HEK293 (cell line): ENCODE results near the gene CDC42EP2.

Experiments used
- CTCF ChIA-PET: fragments of 350-600 bp; formaldehyde crosslinking; extraction: SDS; loops from one replicate; lab custom pipeline; 2021; ENCODE audit warnings: antibody characterized with exemption; lab: Yijun Ruan, JAX
- POLR2A ChIA-PET: fragments of 300-600 bp; formaldehyde crosslinking; extraction: SDS; loops from one replicate; lab custom pipeline; 2020; ENCODE audit warnings: antibody characterized with exemption, inconsistent platforms; lab: Yijun Ruan, JAX
- H3K27ac ChIP-seq: fragments of 200-500 bp; sonication (Bioruptor generic); 2 replicates; pipeline ENCODE4 v1.5.1; 2014; ENCODE audit warnings: low read depth, low read length, control low read depth, inconsistent platforms; ENCODE audit errors: extremely low read depth
- H3K36me3 ChIP-seq, 2 experiments: fragments of 200-500 bp in 1 of 2; sonication (Bioruptor generic) in 1 of 2; 1 replicate in 1 of 2; 2 replicates in 1 of 2; pipeline ENCODE4 v1.5.1; 2014 to 2017; ENCODE audit warnings: inconsistent platforms in 2 of 2, low read length in 2 of 2; ENCODE audit not compliant: control insufficient read depth in 2 of 2, insufficient read depth in 1 of 2
- H3K4me1 ChIP-seq: fragments of 200-500 bp; sonication (Bioruptor generic); 2 replicates; pipeline ENCODE4 v1.5.1; 2014; ENCODE audit warnings: mild to moderate bottlenecking, low read length, inconsistent platforms; ENCODE audit not compliant: control insufficient read depth, insufficient read depth
- H3K4me3 ChIP-seq: 2 replicates; pipeline ENCODE4 v1.5.1; 2011; ENCODE audit warnings: low read depth, mild to moderate bottlenecking, control low read depth, low read length, moderate library complexity
- H3K9me3 ChIP-seq: fragments of 200-500 bp; sonication (Bioruptor generic); 2 replicates; pipeline ENCODE4 v1.5.1; 2014; ENCODE audit warnings: low read depth, low read length, inconsistent platforms; ENCODE audit not compliant: control insufficient read depth, insufficient read depth
- BCL6B ChIP-seq: fragments of 450-650 bp; formaldehyde crosslinking; IDR thresholded peaks from 2 replicates; pipeline ENCODE4 v1.5.1; 2017; ENCODE audit warnings: missing biosample characterization, missing genetic modification characterization
- GLIS1 ChIP-seq: fragments of 450-650 bp; formaldehyde crosslinking; IDR thresholded peaks from 2 replicates; pipeline ENCODE4 v1.5.1; 2016; ENCODE audit warnings: missing biosample characterization, missing genetic modification characterization
- GLIS2 ChIP-seq: fragments of 450-650 bp; formaldehyde crosslinking; IDR thresholded peaks from 2 replicates; pipeline ENCODE4 v1.5.1; 2016; ENCODE audit warnings: missing biosample characterization, missing genetic modification characterization
- KLF1 ChIP-seq: fragments of 450-650 bp; formaldehyde crosslinking; IDR thresholded peaks from 2 replicates; pipeline ENCODE4 v1.5.1; 2016; ENCODE audit warnings: missing biosample characterization, missing genetic modification characterization
- KLF16 ChIP-seq: fragments of 450-650 bp; formaldehyde crosslinking; IDR thresholded peaks from 2 replicates; pipeline ENCODE4 v1.5.1; 2017; ENCODE audit warnings: missing biosample characterization, missing genetic modification characterization
- KLF17 ChIP-seq: fragments of 450-650 bp; formaldehyde crosslinking; IDR thresholded peaks from 2 replicates; pipeline ENCODE4 v1.5.1; 2016; ENCODE audit warnings: missing biosample characterization, missing genetic modification characterization
- KLF8 ChIP-seq: fragments of 450-650 bp; formaldehyde crosslinking; IDR thresholded peaks from 2 replicates; pipeline ENCODE4 v1.5.1; 2016; ENCODE audit warnings: missing biosample characterization, missing genetic modification characterization
- KLF9 ChIP-seq: fragments of 450-650 bp; formaldehyde crosslinking; IDR thresholded peaks from 2 replicates; pipeline ENCODE4 v1.5.1; 2016; ENCODE audit warnings: missing biosample characterization, missing genetic modification characterization, low read depth
- PATZ1 ChIP-seq: fragments of 450-650 bp; formaldehyde crosslinking; IDR thresholded peaks from 2 replicates; pipeline ENCODE4 v1.5.1; 2016; ENCODE audit warnings: missing biosample characterization, missing genetic modification characterization
- SP2 ChIP-seq: fragments of 450-650 bp; formaldehyde crosslinking; IDR thresholded peaks from 2 replicates; pipeline ENCODE4 v1.5.1; 2016; ENCODE audit warnings: missing biosample characterization, missing genetic modification characterization
- SP3 ChIP-seq: fragments of 450-650 bp; formaldehyde crosslinking; IDR thresholded peaks from 2 replicates; pipeline ENCODE4 v1.5.1; 2016; ENCODE audit warnings: missing biosample characterization, missing genetic modification characterization
- ZBTB26 ChIP-seq: fragments of 450-650 bp; formaldehyde crosslinking; optimal IDR thresholded peaks from 2 replicates; pipeline ENCODE3; 2016; ENCODE audit warnings: missing biosample characterization, mild to moderate bottlenecking, missing genetic modification characterization
- ZBTB8A ChIP-seq: fragments of 450-650 bp; formaldehyde crosslinking; IDR thresholded peaks from 2 replicates; pipeline ENCODE4 v1.5.1; 2016; ENCODE audit warnings: missing biosample characterization, missing genetic modification characterization
- ZFHX2 ChIP-seq: fragments of 450-650 bp; formaldehyde crosslinking; conservative IDR thresholded peaks from 2 replicates; pipeline ENCODE4 v1.5.1; 2016; ENCODE audit warnings: missing biosample characterization, missing genetic modification characterization
- ZNF324 ChIP-seq: fragments of 450-650 bp; formaldehyde crosslinking; IDR thresholded peaks from 2 replicates; pipeline ENCODE4 v1.5.1; 2016; ENCODE audit warnings: missing biosample characterization, missing genetic modification characterization
- ZNF335 ChIP-seq: fragments of 450-650 bp; formaldehyde crosslinking; conservative IDR thresholded peaks from 2 replicates; pipeline ENCODE4 v1.5.1; 2016; ENCODE audit warnings: missing biosample characterization, missing genetic modification characterization
- ZNF626 ChIP-seq: fragments of 450-650 bp; sonication (Bioruptor Pico); formaldehyde crosslinking; IDR thresholded peaks from 2 replicates; pipeline ENCODE4 v1.5.1; 2018; ENCODE audit warnings: missing biosample characterization, missing genetic modification characterization, inconsistent platforms
- ZNF843 ChIP-seq: fragments of 450-650 bp; formaldehyde crosslinking; IDR thresholded peaks from 2 replicates; pipeline ENCODE4 v1.5.1; 2016; ENCODE audit warnings: missing biosample characterization, missing genetic modification characterization
- TF ChIP-seq, protein P1 (sequence below): fragments of 450-650 bp; formaldehyde crosslinking; IDR thresholded peaks from 2 replicates; pipeline ENCODE4 v1.5.1; 2017; ENCODE audit warnings: missing biosample characterization, missing genetic modification characterization

The CDC42EP2 gene

GRCh38 chr11:65355013-65355775, 40.5 kb downstream of the CDC42EP2 start:
- H3K27ac ChIP-seq, result peak overlapping the region; percentile 77; the same call in 1 of the 2 replicates
- H3K36me3 ChIP-seq, result peaks cover 2 to 26% of the 10 kb centered on the region in 2 experiments; a peak in 2 of 3 replicates
- no peak for TF ChIP-seq BCL6B (tag by site-specific recombination)
- TF ChIP-seq ZFHX2, result peak; percentile 53
- TF ChIP-seq ZNF843 (tag by site-specific recombination), result no peak
- TF ChIP-seq, protein P1, sequence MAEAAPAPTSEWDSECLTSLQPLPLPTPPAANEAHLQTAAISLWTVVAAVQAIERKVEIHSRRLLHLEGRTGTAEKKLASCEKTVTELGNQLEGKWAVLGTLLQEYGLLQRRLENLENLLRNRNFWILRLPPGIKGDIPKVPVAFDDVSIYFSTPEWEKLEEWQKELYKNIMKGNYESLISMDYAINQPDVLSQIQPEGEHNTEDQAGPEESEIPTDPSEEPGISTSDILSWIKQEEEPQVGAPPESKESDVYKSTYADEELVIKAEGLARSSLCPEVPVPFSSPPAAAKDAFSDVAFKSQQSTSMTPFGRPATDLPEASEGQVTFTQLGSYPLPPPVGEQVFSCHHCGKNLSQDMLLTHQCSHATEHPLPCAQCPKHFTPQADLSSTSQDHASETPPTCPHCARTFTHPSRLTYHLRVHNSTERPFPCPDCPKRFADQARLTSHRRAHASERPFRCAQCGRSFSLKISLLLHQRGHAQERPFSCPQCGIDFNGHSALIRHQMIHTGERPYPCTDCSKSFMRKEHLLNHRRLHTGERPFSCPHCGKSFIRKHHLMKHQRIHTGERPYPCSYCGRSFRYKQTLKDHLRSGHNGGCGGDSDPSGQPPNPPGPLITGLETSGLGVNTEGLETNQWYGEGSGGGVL (tag by site-specific recombination), result peak; percentile 48
- TF ChIP-seq ZNF626 (tag by site-specific recombination), result no peak
- 0 out of 2 replicates have a peak, but pooled peaks have one; percentile 7 for TF ChIP-seq ZBTB8A
- TF ChIP-seq GLIS1 (tag by site-specific recombination), result peak; percentile 67
- TF ChIP-seq ZBTB26 (tag by site-specific recombination), result peak; percentile 53
- peak; percentile 71 for TF ChIP-seq SP3 (tag by site-specific recombination)
- peak; percentile 52; the same call in 1 of the 2 replicates for TF ChIP-seq ZNF335
- TF ChIP-seq KLF1 (tag by site-specific recombination), result peak; percentile 88
- peak; percentile 66; the same call in 1 of the 2 replicates for TF ChIP-seq GLIS2 (tag by site-specific recombination)
- peak; percentile 37; the same call in 1 of the 2 replicates for TF ChIP-seq KLF16 (tag by site-specific recombination)
- 0 out of 2 replicates have a peak, but pooled peaks have one; percentile 21 for TF ChIP-seq PATZ1 (tag by site-specific recombination)
- TF ChIP-seq ZNF324 (tag by site-specific recombination), result no peak
- peak; percentile 68 for TF ChIP-seq SP2 (tag by site-specific recombination)
- peak; percentile 57; the same call in 1 of the 2 replicates for TF ChIP-seq KLF9 (tag by site-specific recombination)
- peak; percentile 66; the same call in 1 of the 2 replicates for TF ChIP-seq KLF17 (tag by site-specific recombination)
- TF ChIP-seq KLF8 (tag by site-specific recombination), result peak; percentile 18; the same call in 1 of the 2 replicates
- ChIA-PET CTCF (interaction anchor here (0.7 to 1.1 kb wide), 2 partner anchors 25 to 151 kb away, joined by 3 read pairs; no protein-coding TSS in a partner anchor), POLR2A (interaction anchor here (0.6 to 1.3 kb wide), 4 partner anchors 22 to 224 kb away, joined by 3 to 4 read pairs (median 3); partner anchors contain the start of genes DPF2 and NEAT1)
- no peaks in the 10 kb centered on the region for H3K4me1 ChIP-seq
- H3K9me3 ChIP-seq, result no peaks in the 10 kb centered on the region
- peak overlapping the region; percentile 66 for H3K4me3 ChIP-seq
